Kidney epithelial cell (primary cell): ENCODE measurements around the gene NCOA5. TPM values are rescaled to one million over a fixed set of nuclear protein-coding genes. Genes with fewer than 3 reads are reported as not detected.

ENCODE experiments used
- DNase-seq: peaks from one replicate; pipeline ENCODE4 v3.0.0-alpha.2; 2010; ENCODE audit warnings: low read depth
- H3K27me3 ChIP-seq: 2 replicates; pipeline ENCODE4 v1.6.0; 2011; ENCODE audit warnings: low read length; ENCODE audit not compliant: control insufficient read depth, insufficient read depth
- H3K36me3 ChIP-seq: 2 replicates; pipeline ENCODE4 v1.5.1; 2011; ENCODE audit warnings: low read length; ENCODE audit not compliant: control insufficient read depth, insufficient read depth
- H3K4me3 ChIP-seq: 2 replicates; pipeline ENCODE4 v1.5.1; 2011; ENCODE audit warnings: low read depth, mild to moderate bottlenecking, control low read depth, low read length
- CTCF ChIP-seq: IDR thresholded peaks from 2 replicates; pipeline ENCODE4 v1.5.1; 2011; ENCODE audit warnings: mild to moderate bottlenecking, moderate library complexity, low read length, control low read depth, inconsistent platforms; ENCODE audit not compliant: insufficient read depth, poor library complexity, severe bottlenecking
- total RNA-seq: library from RNA; depleted of rRNA; stranded (reverse); fragments of >200 nt; gene quantifications from 2 replicates; pipeline ENCODE4 v1.2.3, GENCODE V29; 2015

NCOA5 gene
- total RNA-seq, 1 donor from 2014 or later, result 31.4 TPM

DNA sequence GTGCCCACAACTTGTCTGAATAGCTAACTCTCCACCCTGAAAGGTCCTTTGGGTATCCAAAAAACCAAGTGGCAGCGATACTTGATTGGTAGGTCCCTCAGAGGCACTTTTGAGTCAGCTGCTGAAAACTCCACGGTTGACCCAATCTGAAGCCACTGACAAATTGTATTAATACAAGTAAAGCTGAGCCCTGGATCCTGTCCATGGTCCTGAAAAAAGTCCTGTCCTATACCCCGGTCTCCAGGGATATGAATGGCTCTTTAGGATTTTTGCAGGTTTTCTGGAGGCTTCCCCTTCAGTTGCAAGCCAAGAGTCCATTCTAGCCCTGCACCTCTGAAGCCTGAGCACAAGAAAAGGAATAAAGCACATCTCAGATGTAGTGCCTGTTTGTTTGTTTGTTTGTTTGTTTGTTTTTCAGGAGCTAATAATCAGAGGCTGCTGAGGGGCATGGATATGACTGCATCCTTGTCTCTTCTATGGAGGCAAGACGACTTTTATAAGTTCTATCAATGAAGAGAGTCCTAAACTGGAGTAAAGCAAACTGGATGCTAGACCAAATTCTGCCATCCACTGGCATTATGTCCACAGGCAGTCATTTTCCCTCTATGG lies 62.4 kb downstream of the NCOA5 start:
- no peak overlapping the region for H3K4me3 ChIP-seq
- H3K27me3 ChIP-seq, result peaks cover 74% of the 10 kb centered on the region
- no peaks in the 10 kb centered on the region for H3K36me3 ChIP-seq
- DNase-seq, result no peak
- no peak for TF ChIP-seq CTCF

DNA sequence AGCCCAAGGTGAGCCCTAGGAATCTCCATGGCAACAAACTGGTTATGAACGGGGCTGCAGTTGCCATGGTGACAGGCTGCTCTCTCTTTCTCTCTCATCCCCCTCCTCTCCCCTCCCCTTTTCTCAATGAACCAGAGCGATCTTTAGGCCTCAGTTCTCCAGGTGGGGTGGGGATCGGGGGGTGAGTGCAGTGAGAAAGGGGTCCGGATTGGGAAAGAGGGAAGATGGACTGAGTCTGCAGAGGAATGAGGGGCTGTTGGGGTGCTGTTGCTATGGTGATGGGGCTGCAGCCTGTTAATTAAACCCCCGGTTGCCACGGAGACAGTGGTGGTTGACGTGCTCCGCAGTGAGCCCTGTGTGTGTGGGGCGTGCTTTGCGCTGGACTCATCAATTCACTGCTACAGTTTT lies 64.4 kb downstream of the NCOA5 start:
- Histone ChIP-seq H3K4me3 (no peak overlapping the region), H3K27me3 (peaks cover 71% of the 10 kb centered on the region), H3K36me3 (no peaks in the 10 kb centered on the region)
- no peak for DNase-seq
- no peak for TF ChIP-seq CTCF

DNA sequence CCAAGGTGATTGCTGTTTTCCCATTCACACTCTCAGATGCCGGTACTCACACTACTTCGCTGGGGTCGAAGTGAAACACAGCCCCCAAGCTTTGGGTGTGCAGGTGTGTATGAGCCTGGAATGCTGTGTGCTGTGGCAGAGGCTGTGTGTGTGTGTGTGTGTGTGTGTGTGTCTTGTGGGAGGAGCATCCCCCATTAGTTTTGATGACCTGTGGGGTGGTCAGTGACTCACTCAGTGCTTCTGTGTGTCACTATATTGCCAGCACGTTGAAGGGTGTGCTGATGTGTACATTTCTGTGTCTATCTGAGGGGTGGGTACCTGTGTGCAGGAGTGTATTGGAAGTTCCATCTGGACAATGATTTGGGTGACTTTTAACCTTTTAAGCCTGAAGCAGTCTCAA lies 65.8 kb downstream of the NCOA5 start:
- peaks cover 58% of the 10 kb centered on the region for H3K27me3 ChIP-seq

GRCh38 chr20:46023148-46023484 lies 66.6 kb downstream of the NCOA5 start:
- Histone ChIP-seq H3K27me3 (peaks cover 51% of the 10 kb centered on the region), H3K36me3 (no peaks in the 10 kb centered on the region), H3K4me3 (no peak overlapping the region)
- DNase-seq, result no peak
- TF ChIP-seq CTCF, result no peak

More for the DNA sequence above, 65.8 kb downstream of the NCOA5 start:
- Histone ChIP-seq H3K36me3 (no peaks in the 10 kb centered on the region), H3K4me3 (no peak overlapping the region)
- no peak for TF ChIP-seq CTCF
- no peak for DNase-seq

GRCh38 chr20:46022411-46023147 lies 67.2 kb downstream of the NCOA5 start:
- Histone ChIP-seq H3K4me3 (peak overlapping the region; percentile 47), H3K27me3 (peaks cover 50% of the 10 kb centered on the region), H3K36me3 (no peaks in the 10 kb centered on the region)
- peak; percentile 88 for TF ChIP-seq CTCF
- no peak for DNase-seq
